NB4 (cell line): ENCODE results near the gene AACS.

Experiments used
- CTCF ChIP-seq: IDR thresholded peaks from one replicate; pipeline ENCODE4 v1.5.1; 2012; ENCODE audit warnings: low read depth, low read length
- MYC ChIP-seq: IDR thresholded peaks from 2 replicates; pipeline ENCODE4 v1.6.1; 2011; ENCODE audit warnings: low read depth, low read length
- POLR2A ChIP-seq: IDR thresholded peaks from 2 replicates; pipeline ENCODE4 v1.6.1; 2011; ENCODE audit warnings: mild to moderate bottlenecking; ENCODE audit not compliant: insufficient read length; ENCODE audit errors: extremely low read depth

- TF ChIP-seq CTCF, result no peak
- no peak for TF ChIP-seq POLR2A
- TF ChIP-seq MYC, result no peak
These were observed 100.8 kb downstream of the AACS start for GRCh38 chr12:125166041-125166440.
